Endodermal cell (in vitro differentiated cells): ENCODE measurements around the gene KCNMA1. TPM values are rescaled to one million over a fixed set of nuclear protein-coding genes. Genes with fewer than 3 reads are reported as not detected.

Experiments used
- DNase-seq: peaks from one replicate; pipeline ENCODE4 v3.0.0-alpha.2; 2017
- H3K27ac ChIP-seq: 2 replicates; pipeline ENCODE4 v1.5.1; 2013; ENCODE audit warnings: mild to moderate bottlenecking, low read depth, low read length, moderate library complexity
- H3K27me3 ChIP-seq: 2 replicates; pipeline ENCODE4 v1.6.1; 2013; ENCODE audit warnings: mild to moderate bottlenecking, low read length, moderate library complexity; ENCODE audit not compliant: insufficient read depth, control insufficient read depth, poor library complexity, severe bottlenecking
- H3K36me3 ChIP-seq: 2 replicates; pipeline ENCODE4 v1.7.0; 2013; ENCODE audit warnings: mild to moderate bottlenecking, low read length, moderate library complexity; ENCODE audit not compliant: control insufficient read depth, insufficient read depth
- H3K4me1 ChIP-seq: one replicate; pipeline ENCODE4 v1.7.0; 2013; ENCODE audit warnings: low read length; ENCODE audit not compliant: control insufficient read depth, insufficient read depth
- H3K4me3 ChIP-seq: 2 replicates; pipeline ENCODE4 v1.5.1; 2013; ENCODE audit warnings: mild to moderate bottlenecking, low read length, moderate library complexity
- H3K9ac ChIP-seq: 2 replicates; pipeline ENCODE4 v1.6.1; 2013; ENCODE audit warnings: mild to moderate bottlenecking, low read length, moderate library complexity; ENCODE audit not compliant: poor library complexity, severe bottlenecking; ENCODE audit errors: extremely low read depth
- H3K9me3 ChIP-seq: 2 replicates; pipeline ENCODE4 v1.6.1; 2013; ENCODE audit warnings: mild to moderate bottlenecking, low read length, moderate library complexity; ENCODE audit not compliant: control insufficient read depth
- H3K27ac Mint-ChIP-seq: 2 replicates; pipeline ENCODE4 v1.8.0; 2020; ENCODE audit warnings: mixed read lengths
- H3K27me3 Mint-ChIP-seq: 2 replicates; pipeline ENCODE4 v1.8.0; 2021; ENCODE audit warnings: mild to moderate bottlenecking, mixed read lengths; ENCODE audit not compliant: insufficient read depth
- H3K36me3 Mint-ChIP-seq: 2 replicates; pipeline ENCODE4 v1.8.0; 2020; ENCODE audit warnings: low read depth, mixed read lengths
- H3K4me1 Mint-ChIP-seq: 2 replicates; pipeline ENCODE4 v1.8.0; 2020; ENCODE audit warnings: mixed read lengths
- H3K4me3 Mint-ChIP-seq: 2 replicates; pipeline ENCODE4 v1.8.0; 2020; ENCODE audit warnings: mild to moderate bottlenecking, moderate library complexity, mixed read lengths
- H3K9me3 Mint-ChIP-seq: 2 replicates; pipeline ENCODE4 v1.8.0; 2020; ENCODE audit warnings: mild to moderate bottlenecking, mixed read lengths
- WGBS, 2 experiments: methylation state at CpG; one replicate each; pipeline versions ENCODE4 v1.1.5 to v1.1.7; 2013; ENCODE audit warnings: missing lambda C conversion rate in 2 of 2, mixed read lengths in 1 of 2; ENCODE audit not compliant: insufficient coverage in 1 of 2, insufficient read length in 1 of 2; 5-methylcytosine and 5-hydroxymethylcytosine counted together
- total RNA-seq, 2 donors: library from RNA; stranded (reverse); fragmentation: NEBNext Ultra II Directional in 1 of 2; extraction: Animal tissue kit (Norgen Biotek cat#: 25700) in 1 of 2; gene quantifications; 2 replicates in 1 of 2; 3 replicates in 1 of 2; pipeline ENCODE4 v1.2.1, GENCODE V29; 2021
- TF ChIP-seq, protein P1 (sequence below): fragments of 200-600 bp; sonication (generic); conservative IDR thresholded peaks from 2 replicates; pipeline ENCODE4 v1.5.0; 2021; ENCODE audit warnings: antibody characterized with exemption, mild to moderate bottlenecking

The KCNMA1 gene
- total RNA-seq, 2 donors from 2014 or later, result 0.55 to 1.3 TPM

DNA sequence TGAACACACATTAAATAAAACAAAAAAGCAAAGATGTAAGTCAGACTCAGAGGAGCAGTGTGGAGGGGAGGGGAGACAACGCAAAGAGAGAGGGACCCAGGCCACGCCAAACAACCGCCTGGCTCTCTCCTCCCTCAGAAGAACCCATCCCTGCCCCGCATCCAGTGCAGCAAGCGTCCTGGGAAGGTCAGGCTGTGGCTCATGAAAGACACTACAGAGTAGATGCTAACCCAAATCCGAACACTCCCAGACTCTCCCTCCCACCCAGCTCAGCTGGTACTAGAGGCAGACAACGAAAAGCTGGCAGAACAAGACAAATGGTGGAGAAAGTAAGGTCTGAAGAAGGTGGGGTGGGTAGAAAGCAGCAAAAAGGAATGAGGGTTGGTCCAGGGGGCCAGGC is 39.0 kb downstream of the KCNMA1 start:
- H3K27me3 ChIP-seq, result no peaks in the 10 kb centered on the region
- Mint-ChIP-seq H3K36me3 (no peaks in the 10 kb centered on the region), H3K4me3 (no peak overlapping the region), H3K9me3 (no peaks in the 10 kb centered on the region), H3K4me1 (no peaks in the 10 kb centered on the region), H3K27me3 (no peaks in the 10 kb centered on the region), H3K27ac (no peak overlapping the region)
- no peaks in the 10 kb centered on the region for H3K4me1 ChIP-seq
- DNase-seq, result no peak
- H3K4me3 ChIP-seq, result no peak overlapping the region
- H3K9me3 ChIP-seq, result no peaks in the 10 kb centered on the region
- H3K27ac ChIP-seq, result no peak overlapping the region
- TF ChIP-seq, protein P1, sequence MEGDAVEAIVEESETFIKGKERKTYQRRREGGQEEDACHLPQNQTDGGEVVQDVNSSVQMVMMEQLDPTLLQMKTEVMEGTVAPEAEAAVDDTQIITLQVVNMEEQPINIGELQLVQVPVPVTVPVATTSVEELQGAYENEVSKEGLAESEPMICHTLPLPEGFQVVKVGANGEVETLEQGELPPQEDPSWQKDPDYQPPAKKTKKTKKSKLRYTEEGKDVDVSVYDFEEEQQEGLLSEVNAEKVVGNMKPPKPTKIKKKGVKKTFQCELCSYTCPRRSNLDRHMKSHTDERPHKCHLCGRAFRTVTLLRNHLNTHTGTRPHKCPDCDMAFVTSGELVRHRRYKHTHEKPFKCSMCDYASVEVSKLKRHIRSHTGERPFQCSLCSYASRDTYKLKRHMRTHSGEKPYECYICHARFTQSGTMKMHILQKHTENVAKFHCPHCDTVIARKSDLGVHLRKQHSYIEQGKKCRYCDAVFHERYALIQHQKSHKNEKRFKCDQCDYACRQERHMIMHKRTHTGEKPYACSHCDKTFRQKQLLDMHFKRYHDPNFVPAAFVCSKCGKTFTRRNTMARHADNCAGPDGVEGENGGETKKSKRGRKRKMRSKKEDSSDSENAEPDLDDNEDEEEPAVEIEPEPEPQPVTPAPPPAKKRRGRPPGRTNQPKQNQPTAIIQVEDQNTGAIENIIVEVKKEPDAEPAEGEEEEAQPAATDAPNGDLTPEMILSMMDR, result no peak
- H3K36me3 ChIP-seq, result no peaks in the 10 kb centered on the region
- H3K9ac ChIP-seq, result no peak overlapping the region
- 82 to 94% methylated on average over 3 to 7 of the region's 7 CpGs for WGBS, 2 experiments

DNA sequence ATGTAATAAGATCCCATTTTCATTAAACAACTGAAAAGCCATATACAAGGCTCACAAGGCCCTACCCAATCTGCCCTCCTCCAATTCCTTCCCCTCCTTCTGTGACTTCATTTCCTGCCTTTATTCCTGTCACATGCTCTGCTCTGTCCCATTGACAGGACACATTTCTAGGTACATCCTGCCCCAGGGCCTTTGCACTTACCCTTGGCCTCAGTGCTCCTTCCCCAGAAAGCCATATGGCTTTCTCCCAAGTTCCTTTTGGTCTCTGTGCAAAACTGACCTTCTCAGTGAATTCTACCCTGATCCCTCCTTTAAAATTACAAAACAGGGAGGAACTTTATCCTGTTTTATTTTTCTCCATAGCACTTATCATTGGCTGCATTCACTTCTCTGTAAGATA is 40.0 kb downstream of the KCNMA1 start:
- H3K27me3 Mint-ChIP-seq, result no peaks in the 10 kb centered on the region
- TF ChIP-seq, protein P1, result no peak
- H3K36me3 ChIP-seq, result no peaks in the 10 kb centered on the region
- H3K27ac Mint-ChIP-seq, result no peak overlapping the region
- no peak overlapping the region for H3K4me3 ChIP-seq
- no peaks in the 10 kb centered on the region for H3K27me3 ChIP-seq
- H3K4me3 Mint-ChIP-seq, result no peak overlapping the region
- no peaks in the 10 kb centered on the region for H3K4me1 Mint-ChIP-seq
- H3K9me3 ChIP-seq, result no peaks in the 10 kb centered on the region
- DNase-seq, result no peak
- H3K36me3 Mint-ChIP-seq, result no peaks in the 10 kb centered on the region
- H3K9ac ChIP-seq, result no peak overlapping the region
- no peaks in the 10 kb centered on the region for H3K9me3 Mint-ChIP-seq
- no peak overlapping the region for H3K27ac ChIP-seq
- H3K4me1 ChIP-seq, result no peaks in the 10 kb centered on the region

DNA sequence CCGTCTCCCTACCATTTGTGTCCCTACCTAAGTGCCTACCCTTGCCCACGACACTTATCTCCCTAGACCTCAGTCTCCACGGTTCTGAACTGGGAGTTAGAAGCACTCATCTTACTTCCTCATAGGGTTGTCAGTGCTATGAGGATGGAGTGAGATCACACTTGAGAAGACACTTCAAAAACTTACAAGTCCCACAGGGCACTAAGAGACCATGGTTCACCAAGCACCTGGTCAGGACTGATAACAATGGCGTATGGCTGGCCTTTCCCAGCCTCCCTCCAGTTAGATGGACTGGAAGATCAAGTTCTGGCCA is 43.2 kb downstream of the KCNMA1 start:
- TF ChIP-seq, protein P1, result no peak
- Histone ChIP-seq H3K4me1 (no peaks in the 10 kb centered on the region), H3K27ac (no peak overlapping the region), H3K4me3 (no peak overlapping the region), H3K27me3 (no peaks in the 10 kb centered on the region), H3K36me3 (no peaks in the 10 kb centered on the region), H3K9me3 (no peaks in the 10 kb centered on the region), H3K9ac (no peak overlapping the region)
- H3K9me3 Mint-ChIP-seq, result no peaks in the 10 kb centered on the region
- no peak for DNase-seq
- WGBS, 2 experiments, result 92% methylated on average over 4 of the region's 4 CpGs; no CpG with 5 or more reads in 1 of the 2 experiments
- H3K27ac Mint-ChIP-seq, result no peak overlapping the region
- H3K4me3 Mint-ChIP-seq, result no peak overlapping the region
- H3K4me1 Mint-ChIP-seq, result no peaks in the 10 kb centered on the region
- H3K36me3 Mint-ChIP-seq, result no peaks in the 10 kb centered on the region
- H3K27me3 Mint-ChIP-seq, result no peaks in the 10 kb centered on the region
